PC-3 (cell line): ENCODE data around the gene ANGPTL8. TPM values are rescaled to one million over a fixed set of nuclear protein-coding genes. Genes with fewer than 3 reads are reported as not detected.

Experiments
- ATAC-seq: fragments of 200-7000 bp; cut with Tn5 transposase; 2 replicates; pipeline ENCODE4 v1.9.1; 2020; ENCODE audit warnings: mild to moderate bottlenecking, moderate library complexity
- BruUV-seq: library from RNA; stranded (reverse); fragments of 400-500 nt; replicated peaks from 2 replicates; lab custom pipeline; 2021; lab: Mats Ljungman, UMichigan
- CTCF ChIA-PET: fragments of 300-600 bp; sonication (Branson Sonifier 250); formaldehyde crosslinking; loops from one replicate; lab custom pipeline; 2022; ENCODE audit warnings: antibody characterized with exemption; lab: Charles Lee
- POLR2A ChIA-PET: fragments of 300-600 bp; sonication (Branson Sonifier 250); formaldehyde crosslinking; loops from one replicate; lab custom pipeline; 2022; ENCODE audit warnings: antibody characterized with exemption; ENCODE audit not compliant: unreplicated experiment; lab: Charles Lee
- DNase-seq: peaks from one replicate; pipeline ENCODE4 v3.0.0-alpha.2; 2015
- H2AFZ ChIP-seq: fragments of 300-600 bp; sonication (generic); 2 replicates; pipeline ENCODE4 v1.6.0; 2016; ENCODE audit warnings: antibody characterized with exemption, low read length
- H3F3A ChIP-seq: fragments of 300-600 bp; sonication (generic); one replicate; pipeline ENCODE4 v1.6.0; 2017; ENCODE audit warnings: antibody characterized with exemption, low read length, control low read depth, mild to moderate bottlenecking; ENCODE audit not compliant: unreplicated experiment
- H3K27ac ChIP-seq: fragments of 300-600 bp; sonication (generic); 2 replicates; pipeline ENCODE4 v1.5.1; 2016; ENCODE audit warnings: mild to moderate bottlenecking, low read length
- H3K27me3 ChIP-seq: fragments of 300-600 bp; sonication (generic); 2 replicates; pipeline ENCODE4 v1.6.1; 2016; ENCODE audit warnings: low read length, mixed read lengths
- H3K36me3 ChIP-seq: fragments of 300-600 bp; sonication (generic); 2 replicates; pipeline ENCODE4 v1.6.1; 2016; ENCODE audit warnings: low read depth, mixed run types, low read length, mixed read lengths
- H3K4me1 ChIP-seq: fragments of 300-600 bp; sonication (generic); 2 replicates; pipeline ENCODE4 v1.5.1; 2016; ENCODE audit warnings: low read length; ENCODE audit not compliant: insufficient read depth
- H3K4me2 ChIP-seq: fragments of 300-600 bp; sonication (generic); 2 replicates; pipeline ENCODE4 v1.6.0; 2016; ENCODE audit warnings: low read length
- H3K4me3 ChIP-seq: fragments of 300-600 bp; sonication (generic); 2 replicates; pipeline ENCODE4 v1.5.1; 2016; ENCODE audit warnings: mild to moderate bottlenecking, low read length, mixed read lengths
- H3K79me2 ChIP-seq: fragments of 300-600 bp; sonication (generic); 2 replicates; pipeline ENCODE4 v1.6.1; 2017; ENCODE audit warnings: low read length, mixed read lengths
- H3K9ac ChIP-seq: fragments of 300-600 bp; sonication (generic); 2 replicates; pipeline ENCODE4 v1.6.0; 2016; ENCODE audit warnings: mild to moderate bottlenecking, low read length
- H3K9me2 ChIP-seq: fragments of 300-600 bp; sonication (generic); replicated peaks from 2 replicates; pipeline ENCODE4 v1.6.1; 2016; ENCODE audit warnings: mixed run types, low read length, mixed read lengths
- H3K9me3 ChIP-seq: fragments of 300-600 bp; sonication (generic); 2 replicates; pipeline ENCODE4 v1.6.1; 2016; ENCODE audit warnings: low read length, mixed read lengths
- H4K20me1 ChIP-seq: fragments of 300-600 bp; sonication (generic); 2 replicates; pipeline ENCODE4 v1.6.1; 2016; ENCODE audit warnings: low read length, mixed read lengths
- EZH2 ChIP-seq: fragments of 300-600 bp; sonication (generic); IDR thresholded peaks from one replicate; pipeline ENCODE4 v1.6.1; 2017; ENCODE audit warnings: antibody characterized with exemption, mild to moderate bottlenecking, low read length; ENCODE audit not compliant: unreplicated experiment
- EZH2phosphoT487 ChIP-seq: fragments of 300-600 bp; sonication (generic); IDR thresholded peaks from 2 replicates; pipeline ENCODE4 v1.6.1; 2018; ENCODE audit warnings: mild to moderate bottlenecking, antibody characterized with exemption, low read length, borderline replicate concordance
- intact Hi-C: fragments of 100-400 bp; cut with micrococcal nuclease; formaldehyde crosslinking; loops from 2 replicates; pipeline ENCODE4 v1.9.0; 2023
- total RNA-seq: library from RNA; depleted of rRNA; stranded (reverse); fragments of >200 nt; gene quantifications from 2 replicates; pipeline ENCODE4 v1.2.3, GENCODE V29; 2014
- TF ChIP-seq, protein P1 (sequence below): fragments of 300-600 bp; sonication (generic); conservative IDR thresholded peaks from 2 replicates; pipeline ENCODE4 v1.5.1; 2017; ENCODE audit warnings: antibody characterized with exemption, low read depth, mild to moderate bottlenecking, low read length

ANGPTL8 gene
- total RNA-seq, 1 experiment from 2014 or later: not detected

DNA sequence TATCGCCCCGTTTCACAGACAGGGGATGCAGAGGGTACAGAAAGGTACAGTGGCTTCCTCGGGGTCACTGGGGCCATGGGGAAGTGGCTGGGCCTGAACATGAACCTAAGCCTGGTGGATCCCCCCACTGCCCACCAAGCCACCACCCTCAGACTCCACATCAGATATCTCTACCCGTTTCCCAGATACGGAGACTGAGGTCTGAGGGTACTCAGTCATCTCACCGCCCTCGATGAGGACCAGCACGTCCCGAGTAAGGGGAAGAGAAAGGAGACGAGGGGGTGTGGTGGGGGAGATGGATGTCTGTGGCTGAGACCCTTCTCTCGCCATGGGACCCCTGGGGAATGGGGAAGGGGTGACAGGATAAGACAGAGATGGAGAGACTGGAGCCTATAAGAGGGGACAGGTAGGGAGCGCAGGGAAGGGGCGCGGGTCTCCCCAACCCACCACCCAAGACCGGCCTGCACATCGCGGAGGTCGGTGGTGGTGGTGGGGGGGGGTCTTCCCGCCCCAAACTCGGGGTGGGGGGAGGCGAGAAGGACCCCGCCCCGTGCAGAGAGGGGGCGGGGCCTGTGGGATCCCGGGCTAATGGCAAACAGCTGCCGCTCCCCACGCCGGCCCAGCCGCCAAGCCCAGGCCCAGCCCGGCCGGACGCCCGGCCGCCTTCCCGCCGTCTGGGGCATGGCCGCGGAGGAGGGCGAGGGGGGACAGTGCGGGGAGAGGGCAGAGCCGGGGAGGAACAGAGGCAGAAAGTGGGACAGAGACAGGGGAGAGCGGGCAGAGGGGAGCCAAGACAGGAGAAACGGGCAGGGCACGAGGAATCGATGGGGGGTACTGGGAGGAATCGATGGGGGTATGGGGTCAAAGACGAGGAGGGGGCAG is 42.8 kb upstream of the ANGPTL8 start:
- H3K9ac ChIP-seq: peak overlapping the region; percentile 82
- H3F3A ChIP-seq: no peaks in the 10 kb centered on the region
- no peaks in the 10 kb centered on the region for H3K27me3 ChIP-seq
- POLR2A ChIA-PET: interaction anchor here (0.6 kb wide), 1 partner anchor 239 kb away, joined by 5 read pairs; the partner anchor contains the start of gene PRKCSH
- H3K4me1 ChIP-seq: peaks cover 18% of the 10 kb centered on the region
- H2AFZ ChIP-seq: peak overlapping the region; percentile 91
- DNase-seq (peak; percentile 37), ATAC-seq (peak; percentile 43)
- TF ChIP-seq, protein P1, sequence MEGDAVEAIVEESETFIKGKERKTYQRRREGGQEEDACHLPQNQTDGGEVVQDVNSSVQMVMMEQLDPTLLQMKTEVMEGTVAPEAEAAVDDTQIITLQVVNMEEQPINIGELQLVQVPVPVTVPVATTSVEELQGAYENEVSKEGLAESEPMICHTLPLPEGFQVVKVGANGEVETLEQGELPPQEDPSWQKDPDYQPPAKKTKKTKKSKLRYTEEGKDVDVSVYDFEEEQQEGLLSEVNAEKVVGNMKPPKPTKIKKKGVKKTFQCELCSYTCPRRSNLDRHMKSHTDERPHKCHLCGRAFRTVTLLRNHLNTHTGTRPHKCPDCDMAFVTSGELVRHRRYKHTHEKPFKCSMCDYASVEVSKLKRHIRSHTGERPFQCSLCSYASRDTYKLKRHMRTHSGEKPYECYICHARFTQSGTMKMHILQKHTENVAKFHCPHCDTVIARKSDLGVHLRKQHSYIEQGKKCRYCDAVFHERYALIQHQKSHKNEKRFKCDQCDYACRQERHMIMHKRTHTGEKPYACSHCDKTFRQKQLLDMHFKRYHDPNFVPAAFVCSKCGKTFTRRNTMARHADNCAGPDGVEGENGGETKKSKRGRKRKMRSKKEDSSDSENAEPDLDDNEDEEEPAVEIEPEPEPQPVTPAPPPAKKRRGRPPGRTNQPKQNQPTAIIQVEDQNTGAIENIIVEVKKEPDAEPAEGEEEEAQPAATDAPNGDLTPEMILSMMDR: no peak
- no peak for TF ChIP-seq EZH2phosphoT487
- no peak for TF ChIP-seq EZH2
- peak overlapping the region; percentile 100 for H3K4me2 ChIP-seq
- H3K27ac ChIP-seq: no peak overlapping the region
- CTCF ChIA-PET: no interaction called here
- TSS peak; percentile 34 for BruUV-seq
- no peaks in the 10 kb centered on the region for H3K9me3 ChIP-seq
- no peaks in the 10 kb centered on the region for H4K20me1 ChIP-seq
- peak overlapping the region; percentile 98 for H3K4me3 ChIP-seq
- intact Hi-C loops: loop anchor here (1.0 to 2.0 kb wide), 2 partner anchors 28 to 58 kb away; no protein-coding TSS in a partner anchor
- peaks cover 19% of the 10 kb centered on the region for H3K79me2 ChIP-seq
- H3K9me2 ChIP-seq: no peaks in the 10 kb centered on the region
- peaks cover 18% of the 10 kb centered on the region for H3K36me3 ChIP-seq

DNA sequence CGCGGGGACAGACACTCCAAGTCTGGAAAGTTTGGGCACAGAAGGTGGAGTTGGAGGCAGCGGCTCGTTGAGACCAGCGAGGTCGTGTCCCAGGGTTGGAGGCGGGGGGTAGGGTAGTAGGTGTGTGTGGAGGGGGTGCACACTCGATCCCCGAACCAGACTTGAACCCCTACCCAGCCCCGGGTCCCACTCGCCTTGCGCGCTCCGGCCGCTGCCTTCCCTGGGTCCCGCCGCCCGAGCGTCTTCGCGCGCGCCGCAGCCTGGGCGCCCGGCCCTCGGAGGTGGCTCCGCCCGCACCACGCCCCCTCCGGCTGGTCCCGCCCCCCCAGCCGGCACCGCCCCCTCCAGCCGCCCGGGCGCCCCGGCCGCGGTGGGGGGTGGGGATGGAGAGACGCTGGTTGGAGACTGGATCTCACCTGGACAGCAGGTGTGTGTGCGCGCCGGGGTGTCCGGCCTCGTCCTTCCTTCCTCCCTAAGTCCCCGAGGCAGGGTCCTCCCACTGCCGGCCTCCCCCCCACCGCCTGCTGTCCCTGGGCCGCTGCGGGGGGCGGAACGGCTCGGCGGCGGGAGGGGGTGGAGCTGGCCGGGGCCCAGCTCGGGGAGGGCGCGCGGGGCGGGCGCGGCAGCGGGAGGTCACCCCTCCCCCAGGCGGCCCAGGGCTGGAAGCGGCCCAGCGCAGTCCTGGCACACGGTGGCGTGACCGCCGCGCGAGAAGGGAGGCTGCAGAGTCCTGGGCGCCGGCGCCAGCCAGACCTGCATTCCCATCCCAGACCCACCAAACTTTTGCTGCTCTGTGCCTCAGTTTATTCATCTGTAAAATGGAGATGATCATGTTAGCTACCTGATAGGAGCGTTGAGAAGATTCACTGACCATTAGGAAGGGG is 41.9 kb upstream of the ANGPTL8 start, which contains the start of gene KANK2:
KANK2 (minus strand) TSS at position 255 of the 884 bp plus-strand sequence. CDS start 3,034 bp downstream, outside the sequence.
- H3K79me2 ChIP-seq: peaks cover 19% of the 10 kb centered on the region
- no peaks in the 10 kb centered on the region for H3K9me2 ChIP-seq
- H3F3A ChIP-seq: no peaks in the 10 kb centered on the region
- peak within 1 kb of the TSS; percentile 12 for H3K27ac ChIP-seq
- ATAC-seq: peak; percentile 81
- peaks cover 18% of the 10 kb centered on the region for H3K4me1 ChIP-seq
- TF ChIP-seq EZH2 (no peak), EZH2phosphoT487 (peak; percentile 34; the same call in 1 of the 2 replicates)
- TF ChIP-seq, protein P1: no peak
- peaks cover 12% of the 10 kb centered on the region; the same call in 1 of the 2 replicates for H3K36me3 ChIP-seq
- no peaks in the 10 kb centered on the region for H3K27me3 ChIP-seq
- peak within 1 kb of the TSS; percentile 100 for H3K4me2 ChIP-seq
- ChIA-PET CTCF (interaction anchor here (0.5 to 1.0 kb wide), 4 partner anchors 10 to 256 kb away, joined by 3 to 9 read pairs (median 4); no protein-coding TSS in a partner anchor), POLR2A (no interaction called here)
- H4K20me1 ChIP-seq: no peaks in the 10 kb centered on the region
- peak; percentile 91 for DNase-seq
- H3K4me3 ChIP-seq: peak within 1 kb of the TSS; percentile 98
- intact Hi-C loops: loop anchor here (1.0 to 2.0 kb wide), 2 partner anchors 29 to 59 kb away; no protein-coding TSS in a partner anchor
- peak within 1 kb of the TSS; percentile 82 for H3K9ac ChIP-seq
- peak within 1 kb of the TSS; percentile 91 for H2AFZ ChIP-seq
- no peaks in the 10 kb centered on the region for H3K9me3 ChIP-seq
- no TSS peak for BruUV-seq
